Suppressor macrophage treated with lipopolysaccharide for 1 hour (primary cell): ENCODE results near the gene TMPRSS3.

Experiments
- DNase-seq, 3 donors: peaks; one replicate each; pipeline ENCODE4 v3.0.0-alpha.2; 2020 to 2022

The TMPRSS3 gene

GRCh38 chr21:42387164-42387563, 8.7 kb downstream of the TMPRSS3 start:
- peak; percentile 50 to 79 (median 79) for DNase-seq

- DNase-seq = peak in 2 of 3 donors; percentile 13 to 34
These were observed 9.7 kb downstream of the TMPRSS3 start for GRCh38 chr21:42386034-42386591.

- DNase-seq = no peak
These were observed 10.2 kb downstream of the TMPRSS3 start for GRCh38 chr21:42385619-42386018.

- DNase-seq = peak; percentile 31 to 33 (median 33)
These were observed 10.9 kb downstream of the TMPRSS3 start for GRCh38 chr21:42384989-42385388.

- no peak for DNase-seq
These were observed 11.5 kb downstream of the TMPRSS3 start for GRCh38 chr21:42384156-42384945.

GRCh38 chr21:42383331-42383730, 12.5 kb downstream of the TMPRSS3 start:
- no peak for DNase-seq

- no peak for DNase-seq
These were observed 12.9 kb downstream of the TMPRSS3 start for GRCh38 chr21:42382915-42383314.

- peak; percentile 56 to 67 (median 60) for DNase-seq
These were observed 14.4 kb downstream of the TMPRSS3 start for GRCh38 chr21:42381347-42381984.

GRCh38 chr21:42379426-42380215, 16.2 kb downstream of the TMPRSS3 start:
- DNase-seq = peak; percentile 50 to 55 (median 51)

- DNase-seq = no peak
These were observed 17.4 kb downstream of the TMPRSS3 start for GRCh38 chr21:42378418-42378817.

GRCh38 chr21:42377951-42378340, 17.9 kb downstream of the TMPRSS3 start:
- no peak for DNase-seq

- no peak for DNase-seq
These were observed 18.5 kb downstream of the TMPRSS3 start for GRCh38 chr21:42377211-42377950.

GRCh38 chr21:42376338-42376982, 19.4 kb downstream of the TMPRSS3 start:
- DNase-seq = no peak

GRCh38 chr21:42375966-42376337, 19.9 kb downstream of the TMPRSS3 start:
- DNase-seq = no peak

- no peak for DNase-seq
These were observed 20.3 kb downstream of the TMPRSS3 start for GRCh38 chr21:42375506-42375905.

GRCh38 chr21:42374864-42375499, 20.9 kb downstream of the TMPRSS3 start:
- no peak for DNase-seq

- no peak for DNase-seq
These were observed 21.4 kb downstream of the TMPRSS3 start for GRCh38 chr21:42374457-42374856.

- DNase-seq = no peak
These were observed 21.9 kb downstream of the TMPRSS3 start for GRCh38 chr21:42373908-42374455.

GRCh38 chr21:42373196-42373907, 22.5 kb downstream of the TMPRSS3 start:
- no peak for DNase-seq

- no peak for DNase-seq
These were observed 24.8 kb downstream of the TMPRSS3 start for GRCh38 chr21:42370894-42371654.
